ENCODE measurements around the gene MED10.
"Not testable (repeated sequence)": the region's sequence is repeated elsewhere in the genome, so short reads cannot be mapped to it uniquely, and the experiment has no call there.

MED10 gene

DNA sequence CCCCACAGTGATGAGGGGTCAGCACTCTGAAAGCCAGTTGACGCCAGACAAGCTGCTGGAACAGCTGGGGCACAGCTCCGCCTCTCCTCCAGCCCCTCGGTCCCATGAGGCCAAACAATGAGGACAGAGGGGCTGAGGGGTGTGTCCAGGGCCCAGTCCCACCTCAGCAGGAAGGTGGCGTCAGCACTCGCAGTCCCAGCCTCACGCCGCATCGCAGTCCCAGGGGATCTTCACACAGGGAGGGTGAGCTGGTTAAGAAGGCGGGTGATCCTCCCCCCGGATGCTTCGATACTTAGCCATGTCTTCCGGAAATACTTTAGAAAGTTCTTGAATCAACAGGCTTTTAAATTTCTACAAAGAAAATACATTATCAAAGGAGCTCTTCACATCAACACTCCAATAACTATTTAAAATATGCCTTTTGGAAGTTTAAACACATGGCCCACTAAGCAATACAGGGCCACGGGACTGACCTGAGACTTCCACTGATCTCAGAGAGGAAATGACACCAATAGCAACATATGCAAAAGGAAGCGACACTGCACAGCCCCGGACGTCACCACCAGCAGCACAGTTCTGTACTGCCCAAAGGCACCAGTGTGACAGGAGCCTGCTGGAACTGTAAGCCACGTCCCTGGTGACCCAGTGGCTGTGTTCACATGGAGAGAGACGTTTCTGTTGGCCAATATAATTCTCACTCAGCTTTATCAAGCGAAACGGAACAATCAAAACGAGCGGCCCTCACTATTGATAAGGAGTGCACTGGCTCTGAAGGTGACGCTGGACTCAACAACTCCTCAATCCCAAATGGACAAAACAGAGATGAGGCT lies 5.9 kb downstream of the MED10 start:
- no peak for DNase-seq

DNA sequence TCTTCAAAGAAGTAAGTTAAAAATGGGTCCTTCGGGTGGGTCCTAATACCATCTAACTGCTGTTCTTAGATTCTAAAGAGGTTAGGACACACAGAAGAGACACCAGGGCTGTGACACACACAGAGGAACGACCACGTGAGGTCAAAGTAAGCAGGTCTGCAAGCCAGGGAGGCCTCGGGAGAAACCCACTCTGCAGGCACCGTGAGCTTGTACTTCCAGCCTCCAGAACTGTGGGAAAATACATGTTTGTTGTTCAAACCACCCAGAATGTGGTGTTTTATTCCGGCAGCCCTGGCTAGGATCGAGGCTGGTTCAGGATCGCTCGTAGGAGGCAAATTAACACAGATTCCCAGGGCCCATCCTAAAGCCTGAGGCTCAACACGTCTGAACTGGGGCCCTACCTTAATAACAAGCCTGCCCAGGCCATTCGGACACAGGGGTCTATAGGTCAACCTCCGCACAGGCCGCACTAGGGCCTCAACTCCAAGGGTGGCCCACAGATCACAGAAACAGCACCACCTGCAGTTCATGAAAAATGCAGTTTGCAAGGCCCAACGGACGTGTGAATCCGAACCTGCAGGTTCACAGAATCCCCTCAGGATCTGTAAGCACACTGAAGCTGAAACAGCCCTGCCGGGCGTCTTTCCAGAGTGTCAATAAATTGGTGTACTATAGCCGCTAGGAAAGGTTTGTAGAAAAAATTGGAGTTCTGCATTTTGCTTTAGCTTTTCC lies 7.1 kb downstream of the MED10 start:
- no peak for DNase-seq

DNA sequence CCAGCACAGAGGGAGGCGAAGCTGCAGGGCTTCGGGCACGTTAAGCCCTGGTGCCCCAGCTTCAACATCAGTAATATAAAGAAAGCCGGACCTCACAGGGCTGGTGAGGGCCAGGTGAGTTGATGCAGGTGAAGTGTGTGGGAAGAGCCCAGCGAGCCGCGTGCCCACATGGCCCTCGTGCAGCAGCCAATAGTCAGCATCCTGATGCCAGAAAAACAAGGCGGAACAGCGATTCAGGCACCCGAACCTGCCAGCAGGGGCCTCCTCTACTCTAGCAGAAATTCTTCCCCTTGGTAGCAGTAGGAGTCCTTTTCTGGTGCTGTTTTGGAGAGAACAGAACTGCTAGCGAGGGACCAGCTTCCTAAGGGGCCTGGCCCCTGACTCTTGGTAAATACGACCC lies 7.8 kb downstream of the MED10 start:
- no peak for DNase-seq

DNA sequence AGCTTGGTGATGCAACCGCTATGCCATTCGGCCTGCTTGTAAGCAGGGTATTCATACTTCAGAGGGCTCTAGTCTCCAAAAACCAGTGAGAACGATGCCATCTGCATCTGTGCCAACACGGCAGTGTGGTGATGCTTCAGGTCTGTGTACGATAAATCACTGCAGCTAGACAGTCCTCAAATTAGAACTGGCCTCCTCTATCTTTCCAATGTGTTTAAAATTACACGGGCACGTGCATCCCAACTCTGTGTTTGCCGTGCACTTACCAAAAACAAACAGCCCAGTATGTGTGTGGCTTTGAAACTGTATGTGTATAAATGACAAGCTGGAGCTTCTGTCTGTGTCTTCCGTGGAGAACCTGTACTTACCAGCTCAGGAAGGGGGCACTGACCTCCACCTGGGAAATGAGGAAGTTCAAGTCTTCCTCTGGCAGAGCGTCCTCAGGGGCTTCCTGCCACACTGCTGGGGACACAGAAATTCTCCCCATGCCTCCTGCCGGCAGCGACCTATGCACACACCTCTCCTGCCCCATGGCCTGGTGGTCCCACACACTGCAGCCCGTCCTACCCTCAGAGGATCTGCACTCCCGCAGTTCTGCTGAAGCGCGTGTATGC lies 12.3 kb downstream of the MED10 start:
- DNase-seq, result no peak

DNA sequence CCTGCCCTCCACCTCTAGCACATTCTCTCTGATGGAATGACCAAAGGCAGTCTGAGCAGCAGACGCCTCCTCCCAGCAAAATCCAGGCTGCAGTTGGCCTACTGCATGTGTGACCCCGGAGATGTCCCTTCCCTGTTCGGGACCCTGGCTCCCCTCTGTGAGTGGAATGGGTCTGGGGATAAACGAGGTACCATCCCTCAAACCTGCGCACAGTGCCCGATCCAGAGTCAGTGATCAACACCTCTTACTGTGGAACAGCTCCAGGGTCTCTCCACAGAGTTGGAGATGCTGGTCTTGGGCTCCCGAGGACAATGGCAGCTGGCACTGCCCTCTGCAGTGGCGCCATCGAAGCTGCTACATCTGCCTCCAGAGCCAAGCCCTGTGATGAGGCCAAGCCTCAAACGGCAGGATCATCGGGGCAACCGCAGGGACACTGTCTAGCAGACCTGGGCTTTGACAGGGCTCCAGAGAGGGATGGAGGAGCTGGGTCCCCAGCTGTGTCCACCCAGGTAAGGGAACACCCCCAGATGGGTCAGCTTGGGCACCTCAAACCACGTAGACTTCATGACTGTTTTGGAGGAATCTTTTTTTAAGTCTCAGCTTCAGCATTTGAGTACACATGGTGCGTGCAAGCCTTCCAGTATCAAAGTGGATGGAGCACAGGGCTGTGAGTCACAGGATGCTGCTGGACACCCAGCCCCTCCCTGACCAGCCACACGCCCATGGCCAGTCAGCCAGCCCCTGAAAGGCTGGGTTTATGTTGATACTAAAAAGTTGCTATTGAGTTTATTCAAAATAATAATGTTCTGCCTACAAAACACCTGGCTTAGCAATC lies 13.0 kb downstream of the MED10 start:
- no peak for DNase-seq

DNA sequence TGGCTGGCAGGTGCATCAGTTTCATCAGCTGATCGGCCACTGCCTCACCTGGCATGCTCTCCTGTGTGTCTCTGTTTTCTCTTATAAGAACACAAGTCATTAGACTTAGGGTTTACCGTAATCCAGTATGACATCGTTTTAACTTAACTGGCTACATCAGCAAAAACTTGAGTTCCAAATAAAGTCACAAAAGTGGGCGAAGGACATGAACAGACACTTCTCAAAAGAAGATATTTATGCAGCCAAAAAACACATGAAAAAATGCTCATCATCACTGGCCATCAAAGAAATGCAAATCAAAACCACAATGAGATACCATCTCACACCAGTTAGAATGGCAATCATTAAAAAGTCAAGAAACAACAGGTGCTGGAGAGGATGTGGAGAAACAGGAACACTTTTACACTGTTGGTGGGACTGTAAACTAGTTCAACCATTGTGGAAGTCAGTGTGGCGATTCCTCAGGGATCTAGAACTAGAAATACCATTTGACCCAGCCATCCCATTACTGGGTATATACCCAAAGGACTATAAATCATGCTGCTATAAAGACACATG lies 14.8 kb downstream of the MED10 start:
- DNase-seq, result not testable (repeated sequence)

DNA sequence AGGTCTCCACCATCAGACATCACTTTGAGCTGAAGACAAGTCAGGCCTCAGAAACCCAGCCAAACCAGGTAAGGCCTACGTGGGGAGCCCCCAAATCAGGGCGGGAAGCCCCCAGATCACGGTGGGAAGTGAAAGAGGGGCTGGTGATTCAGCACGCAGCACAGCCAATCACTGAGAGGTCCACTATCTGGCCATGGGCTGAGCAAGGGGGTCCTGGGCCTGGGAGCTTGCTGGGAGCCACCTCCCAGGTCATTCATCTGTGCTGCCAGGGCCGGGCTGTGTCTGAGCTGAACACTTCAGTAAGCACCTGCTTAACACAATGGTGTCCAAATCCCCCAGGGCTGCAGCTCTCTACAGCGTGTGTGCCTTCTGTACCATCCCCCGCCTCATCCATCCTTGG lies 15.5 kb downstream of the MED10 start:
- no peak for DNase-seq

DNA sequence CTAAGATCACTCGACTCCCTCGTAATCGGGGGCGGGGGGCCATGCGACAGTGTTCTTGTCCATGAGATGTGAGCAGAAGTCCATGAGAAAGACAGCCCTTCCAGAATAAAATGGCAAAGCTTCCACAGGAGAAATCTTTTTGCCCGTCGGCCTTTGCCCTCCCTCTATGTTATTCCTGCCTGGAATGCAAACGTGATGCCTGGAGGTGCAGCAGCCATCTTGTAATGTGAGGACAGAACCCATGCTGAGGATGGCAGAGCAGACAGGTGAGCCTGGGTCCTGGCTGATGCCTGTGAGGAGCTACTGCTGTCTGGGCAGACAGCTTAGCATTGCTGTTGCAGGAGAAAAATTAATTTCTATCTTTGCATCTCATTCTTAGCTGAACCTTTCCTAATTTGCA lies 17.2 kb downstream of the MED10 start:
- no peak for DNase-seq

DNA sequence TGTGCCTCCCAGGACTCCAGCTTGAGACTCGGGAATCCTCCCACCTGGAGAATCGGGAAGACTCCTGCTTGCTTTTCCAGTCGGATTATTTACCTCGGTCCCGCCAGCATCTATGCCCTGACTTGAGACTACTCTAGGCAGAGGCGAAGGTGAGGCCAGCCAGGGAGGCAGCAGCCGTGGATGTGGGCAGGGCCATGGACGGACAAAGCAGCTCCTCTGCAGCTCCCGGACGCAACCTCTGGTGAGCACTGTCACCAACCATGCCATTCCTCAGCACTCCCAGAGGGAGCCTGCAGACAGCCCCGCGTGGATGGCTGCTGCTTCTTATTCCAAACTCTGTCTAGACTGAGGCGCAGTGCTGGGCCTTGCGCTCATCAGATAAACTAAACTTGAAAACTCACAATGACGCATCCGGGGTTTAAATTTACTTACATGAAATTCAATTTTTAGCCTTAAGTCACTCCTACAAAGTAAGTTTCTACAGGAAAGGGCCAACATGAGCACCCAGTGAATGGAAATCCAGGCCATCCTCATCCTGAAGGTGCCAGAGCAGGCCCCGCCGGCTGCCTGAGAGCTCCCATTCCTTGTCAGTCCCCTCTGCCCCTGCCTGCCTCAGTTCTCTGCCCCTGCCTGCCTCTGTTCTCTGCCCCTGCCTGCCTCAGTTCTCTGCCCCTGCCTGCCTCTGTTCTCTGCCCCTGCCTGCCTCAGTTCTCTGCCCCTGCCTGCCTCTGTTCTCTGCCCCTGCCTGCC lies 17.8 kb downstream of the MED10 start:
- DNase-seq, result no peak

DNA sequence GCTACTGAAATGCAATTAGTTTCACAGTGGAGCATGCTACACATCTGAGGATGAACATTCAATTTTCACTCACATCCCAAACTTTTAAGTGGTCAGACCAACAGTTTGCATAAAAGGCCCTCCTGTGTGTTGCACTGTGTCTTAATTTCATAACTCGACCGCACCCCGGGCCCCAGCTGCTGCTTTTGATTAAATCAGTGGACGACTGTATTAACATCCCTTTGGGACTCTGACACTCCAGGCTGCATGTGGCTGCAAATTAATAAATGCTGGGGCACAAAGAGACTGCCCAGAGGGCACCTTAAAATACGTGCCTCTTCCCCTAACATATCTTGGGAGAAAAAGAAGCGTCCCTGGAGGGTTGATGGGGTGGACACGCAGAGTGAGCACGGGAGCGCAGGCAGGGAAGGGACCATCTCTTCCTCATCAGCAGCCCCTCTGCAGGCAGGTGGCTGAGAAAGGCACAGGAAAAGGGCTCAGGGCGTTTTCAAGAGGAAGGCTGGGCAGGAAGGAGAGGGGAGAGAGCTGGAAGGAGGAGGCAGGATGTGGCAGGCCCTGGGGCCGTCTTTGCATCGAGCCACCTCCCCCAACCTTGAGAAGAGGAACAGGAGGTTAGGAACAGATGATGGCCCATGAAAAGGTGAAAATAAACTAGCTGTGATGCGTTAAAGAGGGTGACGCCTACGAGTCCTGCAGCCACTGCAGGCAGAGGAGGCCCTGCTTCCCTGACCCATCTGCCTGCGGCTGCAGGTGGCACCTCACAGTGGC lies 18.6 kb downstream of the MED10 start:
- no peak for DNase-seq

DNA sequence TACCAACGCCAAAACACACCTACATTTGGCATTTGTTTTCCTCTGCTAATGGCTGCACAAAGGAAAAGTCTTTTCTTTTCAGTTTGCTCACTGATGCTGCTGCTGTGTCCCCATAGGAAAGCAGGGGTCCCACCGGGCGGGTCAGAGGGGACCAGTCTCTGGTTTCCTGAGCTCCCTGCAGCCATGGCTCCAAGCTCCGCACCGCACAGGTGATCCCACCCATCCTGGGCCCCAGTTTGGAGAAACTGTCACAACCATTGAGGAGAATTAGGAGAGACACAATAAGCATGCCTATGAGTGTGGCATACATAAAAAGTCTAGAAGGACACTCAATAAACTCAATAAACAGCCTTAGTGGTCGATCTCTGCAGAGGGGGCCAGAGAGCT lies 19.9 kb downstream of the MED10 start:
- DNase-seq, result no peak

DNA sequence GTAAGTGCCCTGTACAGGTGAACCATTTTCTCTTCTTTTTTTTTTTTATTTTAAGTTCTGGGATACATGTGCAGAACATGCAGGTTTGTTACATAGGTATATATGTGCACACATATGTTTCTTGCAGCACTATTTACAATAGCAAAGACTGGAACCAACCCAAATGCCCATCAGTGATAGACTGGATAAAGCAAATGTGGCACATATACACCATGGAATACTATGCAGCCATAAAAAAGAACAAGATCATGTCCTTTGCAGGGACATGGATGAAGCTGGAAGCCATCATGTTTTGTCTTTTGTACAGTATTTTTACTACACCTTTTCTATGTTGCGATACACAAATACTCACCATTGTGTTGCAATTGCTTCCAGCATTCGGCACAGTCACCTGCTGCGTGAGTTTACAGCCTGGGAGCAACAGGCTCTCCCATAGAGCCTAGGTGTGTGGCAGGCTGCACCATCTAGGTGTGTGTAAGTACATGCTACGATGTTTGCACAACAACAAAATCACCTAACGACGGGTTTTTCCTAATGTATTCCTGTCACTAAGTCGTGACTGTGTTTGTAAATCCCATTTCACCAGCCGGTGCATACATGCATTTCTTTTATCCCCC lies 20.4 kb downstream of the MED10 start:
- not testable (repeated sequence) for DNase-seq

DNA sequence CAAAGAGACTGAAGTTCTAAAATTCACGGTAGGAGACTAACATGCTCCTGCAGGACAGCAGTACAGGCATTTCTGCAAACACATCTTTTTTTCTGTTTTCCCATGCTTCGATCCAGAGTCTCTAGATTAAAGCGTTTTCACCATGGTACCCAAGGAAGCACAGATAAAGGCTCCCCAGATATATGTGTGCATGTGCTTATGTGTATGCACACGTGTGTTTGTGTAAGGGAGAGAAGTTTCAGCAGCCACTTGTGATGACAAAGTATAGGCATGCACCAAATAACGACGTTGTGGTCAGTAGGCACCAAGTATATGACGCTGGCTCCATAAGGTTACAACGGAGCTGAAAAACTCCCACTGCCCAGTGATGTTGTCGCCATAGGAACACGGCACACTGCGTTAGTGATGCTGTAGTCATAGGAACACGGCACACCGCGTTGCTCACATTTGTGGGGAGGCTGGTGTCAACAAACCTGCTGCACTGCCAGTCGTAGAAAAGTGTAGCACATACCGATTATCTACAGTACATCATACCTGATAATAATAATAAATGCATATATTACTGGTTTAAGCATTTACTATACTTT lies 21.7 kb downstream of the MED10 start:
- peak; percentile 89 for DNase-seq

DNA sequence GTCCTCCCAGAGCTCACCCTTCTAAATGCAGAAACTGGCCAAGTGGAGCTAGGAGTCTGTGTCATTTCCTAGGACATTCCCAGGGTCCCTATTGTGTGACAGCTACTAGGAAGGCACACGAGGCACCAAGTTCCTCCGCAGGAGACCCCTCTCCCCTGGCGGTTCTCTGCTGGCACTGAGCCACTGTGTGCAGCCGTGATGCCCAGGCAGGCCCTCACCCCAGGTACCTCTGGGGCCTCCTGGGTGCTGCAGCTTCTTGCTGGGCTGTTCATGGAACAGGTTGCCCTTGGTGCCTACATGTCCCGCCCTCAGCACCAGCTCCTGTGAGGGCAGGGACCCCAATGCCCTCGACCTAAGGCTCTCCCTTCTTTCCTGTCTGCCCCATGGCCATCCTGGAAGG lies 23.1 kb downstream of the MED10 start:
- DNase-seq, result no peak

DNA sequence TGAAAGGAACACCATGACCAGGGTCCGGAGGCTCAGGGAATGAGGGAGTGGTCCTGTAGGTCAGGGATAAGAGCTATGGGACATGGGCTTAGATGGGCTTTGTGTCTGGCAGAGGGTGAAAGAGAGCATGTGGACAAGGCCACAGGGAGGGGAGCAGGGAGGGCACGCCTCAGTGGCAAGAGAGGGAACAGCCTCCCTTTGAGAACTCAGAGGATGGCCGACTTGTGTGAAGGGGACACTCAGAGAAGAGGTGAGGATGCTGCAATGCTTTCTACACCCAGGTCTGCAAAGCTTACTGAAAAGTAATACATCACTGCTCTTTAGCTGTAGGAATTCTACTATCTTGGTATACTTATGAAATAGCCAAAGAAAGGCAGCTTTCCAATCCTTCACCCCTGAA lies 23.5 kb downstream of the MED10 start:
- no peak for DNase-seq

DNA sequence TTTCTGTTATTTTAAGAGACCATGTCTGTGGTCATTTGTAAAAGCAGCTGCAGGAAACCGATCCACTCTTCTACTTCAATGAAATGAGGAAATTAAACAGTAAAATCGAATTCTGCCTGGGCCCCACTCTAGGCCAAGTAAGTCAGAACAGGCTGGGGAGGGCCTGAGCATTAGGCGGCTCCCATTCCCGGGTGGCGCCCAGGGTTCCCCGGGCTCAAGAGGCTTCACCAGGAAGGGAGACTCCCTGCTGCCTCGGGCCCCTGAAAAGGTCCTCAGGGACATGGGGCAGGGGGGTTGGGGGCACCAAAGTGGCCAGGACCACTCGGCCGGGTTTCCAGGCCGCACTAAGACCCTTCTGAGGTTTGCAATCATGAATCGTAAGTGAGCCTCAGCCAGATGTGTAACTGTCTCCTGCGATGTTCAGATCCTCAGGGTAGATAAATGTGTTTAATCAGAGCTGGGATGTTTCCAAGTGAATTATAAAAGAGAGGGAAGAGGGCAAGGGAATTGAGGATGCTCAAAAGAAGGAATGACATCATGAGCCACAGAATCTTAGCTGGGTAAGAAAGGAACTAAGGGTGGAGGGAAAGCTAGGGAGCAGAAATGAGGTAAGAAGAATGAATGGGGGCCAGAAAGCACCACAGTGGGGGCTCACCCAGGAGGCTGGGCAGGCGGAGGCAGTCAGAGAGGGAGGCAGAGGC lies 24.6 kb downstream of the MED10 start:
- DNase-seq, result no peak

DNA sequence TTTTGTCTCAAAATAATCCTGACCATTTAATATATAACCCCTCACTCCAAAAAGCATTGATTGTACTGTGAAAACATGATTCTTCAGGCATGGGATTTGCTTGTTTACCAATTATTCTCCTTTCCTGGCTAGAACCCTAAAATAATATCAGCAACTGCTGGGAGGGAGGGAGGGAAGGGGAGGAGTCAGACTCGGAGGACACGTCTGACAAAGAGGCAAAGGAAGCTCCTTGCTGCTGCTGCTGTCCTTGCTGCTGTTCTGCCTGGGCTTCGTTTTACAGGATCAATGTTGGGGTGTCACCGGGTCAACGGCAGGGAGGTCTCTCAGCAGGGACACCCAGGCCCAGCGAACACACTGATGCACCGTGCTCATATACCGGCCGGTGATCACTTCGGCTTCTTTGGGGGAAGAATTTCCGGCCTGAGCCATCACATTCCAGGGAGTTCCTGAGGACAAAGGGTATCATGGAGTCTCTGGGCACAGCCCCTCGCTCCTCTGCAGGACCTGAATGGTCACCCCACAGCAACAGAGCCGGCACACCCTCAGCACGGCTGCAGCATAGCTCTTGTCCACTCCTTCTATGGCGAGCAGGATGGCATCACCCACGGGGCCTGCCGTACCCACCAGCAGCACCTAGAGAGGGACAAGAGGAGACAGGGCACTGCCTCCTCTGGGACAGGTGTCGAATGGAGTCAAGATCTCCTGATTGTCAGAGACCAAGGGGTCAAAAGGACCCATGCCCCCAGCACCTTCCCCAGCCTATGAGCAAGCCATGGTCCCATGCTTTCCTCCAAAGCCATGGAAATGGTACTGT lies 27.9 kb downstream of the MED10 start:
- no peak for DNase-seq

DNA sequence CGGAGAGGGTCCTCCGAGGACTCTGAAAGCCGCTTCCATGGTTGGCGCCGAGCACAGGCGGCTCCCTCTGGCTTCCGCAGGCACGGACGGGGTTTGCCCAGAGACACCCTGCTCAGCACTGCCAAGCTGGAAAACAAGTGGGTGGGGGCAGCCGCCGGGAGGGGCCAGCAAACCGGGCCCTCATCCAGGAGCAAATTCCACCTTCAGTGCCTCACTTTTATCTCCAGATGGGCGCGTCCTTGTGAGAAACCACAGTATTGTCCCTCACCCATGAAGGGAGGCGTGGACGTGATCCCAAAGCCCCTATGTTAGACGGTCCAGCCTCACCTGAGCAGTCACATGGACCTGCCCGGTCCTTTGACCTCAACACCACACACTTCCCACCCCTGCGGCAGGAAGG lies 29.0 kb downstream of the MED10 start:
- no peak for DNase-seq

DNA sequence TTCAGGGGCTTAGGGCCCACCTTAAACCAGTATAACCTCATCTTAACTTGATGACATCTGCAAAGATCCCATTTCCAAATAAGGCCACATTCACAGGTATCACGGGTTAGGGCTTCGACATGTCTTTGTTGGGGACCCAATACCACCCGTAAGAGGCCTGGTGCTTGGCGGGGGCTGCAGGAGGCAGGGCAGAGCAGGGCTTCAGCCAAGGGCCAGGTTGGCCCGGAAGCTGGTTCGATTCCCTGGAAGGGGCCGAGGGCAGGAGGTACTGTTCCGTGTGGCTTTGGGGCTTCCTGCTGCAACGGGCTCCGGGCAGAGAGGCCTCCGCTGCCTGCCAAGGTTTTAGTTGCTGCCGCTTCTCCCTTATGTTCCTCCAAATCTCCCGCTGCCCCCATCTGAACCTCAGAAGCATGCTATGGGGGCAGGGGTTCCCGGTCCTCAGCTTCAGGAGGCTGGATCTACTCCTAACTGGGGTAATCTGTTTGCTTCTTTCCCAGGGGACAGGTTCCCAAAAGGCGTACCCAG lies 29.8 kb downstream of the MED10 start:
- DNase-seq, result no peak
